ENCODE data around the gene KCNJ10.

DNA sequence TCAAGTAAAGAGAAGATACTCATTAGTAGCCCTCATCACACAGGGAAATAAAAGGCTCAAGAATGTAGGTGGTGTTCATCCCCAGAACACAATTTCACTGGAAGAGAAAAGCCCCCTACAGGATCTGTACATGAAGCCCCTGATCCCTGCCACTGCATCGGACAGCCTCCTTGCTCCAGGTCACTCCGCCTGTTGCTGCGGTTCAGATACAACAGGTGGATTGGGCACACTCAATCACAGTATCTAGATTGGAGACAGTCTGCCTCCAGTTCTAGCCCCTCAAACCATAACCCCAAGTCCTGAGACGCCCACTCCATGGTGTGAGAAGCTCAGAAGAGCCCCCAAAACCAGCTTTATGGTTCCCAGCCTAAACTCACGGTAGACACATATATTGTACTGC is 117.0 kb downstream of the KCNJ10 start:
- TF ChIP-seq, protein P1, sequence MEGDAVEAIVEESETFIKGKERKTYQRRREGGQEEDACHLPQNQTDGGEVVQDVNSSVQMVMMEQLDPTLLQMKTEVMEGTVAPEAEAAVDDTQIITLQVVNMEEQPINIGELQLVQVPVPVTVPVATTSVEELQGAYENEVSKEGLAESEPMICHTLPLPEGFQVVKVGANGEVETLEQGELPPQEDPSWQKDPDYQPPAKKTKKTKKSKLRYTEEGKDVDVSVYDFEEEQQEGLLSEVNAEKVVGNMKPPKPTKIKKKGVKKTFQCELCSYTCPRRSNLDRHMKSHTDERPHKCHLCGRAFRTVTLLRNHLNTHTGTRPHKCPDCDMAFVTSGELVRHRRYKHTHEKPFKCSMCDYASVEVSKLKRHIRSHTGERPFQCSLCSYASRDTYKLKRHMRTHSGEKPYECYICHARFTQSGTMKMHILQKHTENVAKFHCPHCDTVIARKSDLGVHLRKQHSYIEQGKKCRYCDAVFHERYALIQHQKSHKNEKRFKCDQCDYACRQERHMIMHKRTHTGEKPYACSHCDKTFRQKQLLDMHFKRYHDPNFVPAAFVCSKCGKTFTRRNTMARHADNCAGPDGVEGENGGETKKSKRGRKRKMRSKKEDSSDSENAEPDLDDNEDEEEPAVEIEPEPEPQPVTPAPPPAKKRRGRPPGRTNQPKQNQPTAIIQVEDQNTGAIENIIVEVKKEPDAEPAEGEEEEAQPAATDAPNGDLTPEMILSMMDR (IDR thresholded peaks at IDR 0.05): no peak
- no peak for TF ChIP-seq POLR2A (IDR thresholded peaks at IDR 0.05)
